Activated naive CD8-positive, alpha-beta T cell treated with anti-CD3 and anti-CD28 coated beads, Interleukin-2, amount 10 ng/mL, durations not matched to agents 7 days and 5 days (primary cell): ENCODE data around the gene STK32C. TPM values are rescaled to one million over a fixed set of nuclear protein-coding genes. Genes with fewer than 3 reads are reported as not detected.
A peak's percentile ranks its signal among the peaks of the same experiment; 100 is the strongest.
"Not testable (repeated sequence)": the region's sequence is repeated elsewhere in the genome, so short reads cannot be mapped to it uniquely, and the experiment has no call there.

Experiments used
- ATAC-seq: fragments of 150-1000 bp; cut with Tn5 transposase; one replicate; pipeline ENCODE4 v1.10.0; 2021; ENCODE audit warnings: low read depth, moderate library complexity
- POLR2A ChIA-PET: fragments of 350-600 bp; sonication (Branson Sonifier 250); formaldehyde crosslinking; loops from one replicate; lab custom pipeline; 2021; ENCODE audit warnings: antibody characterized with exemption; lab: Charles Lee
- DNase-seq: peaks from one replicate; pipeline ENCODE4 v3.0.0; 2021
- H3K27ac Mint-ChIP-seq: one replicate; pipeline ENCODE4 v1.8.0; 2022; ENCODE audit warnings: mild to moderate bottlenecking, mixed read lengths
- H3K27me3 Mint-ChIP-seq: one replicate; pipeline ENCODE4 v1.8.0; 2022; ENCODE audit warnings: mild to moderate bottlenecking, moderate library complexity, mixed read lengths
- H3K36me3 Mint-ChIP-seq: one replicate; pipeline ENCODE4 v1.8.0; 2021; ENCODE audit warnings: mild to moderate bottlenecking, mixed read lengths
- H3K4me1 Mint-ChIP-seq: one replicate; pipeline ENCODE4 v1.8.0; 2021; ENCODE audit warnings: mixed read lengths
- H3K4me3 Mint-ChIP-seq: one replicate; pipeline ENCODE4 v1.8.0; 2022; ENCODE audit warnings: mild to moderate bottlenecking, moderate library complexity, mixed read lengths
- H3K9me3 Mint-ChIP-seq: one replicate; pipeline ENCODE4 v1.8.0; 2021; ENCODE audit warnings: mixed read lengths
- total RNA-seq, 2 experiments: library from RNA; stranded (reverse); gene quantifications; one replicate each; pipeline ENCODE4 v1.2.3, GENCODE V29; 2021

STK32C gene
- total RNA-seq, 2 experiments from 2014 or later, result 12.5 TPM

DNA sequence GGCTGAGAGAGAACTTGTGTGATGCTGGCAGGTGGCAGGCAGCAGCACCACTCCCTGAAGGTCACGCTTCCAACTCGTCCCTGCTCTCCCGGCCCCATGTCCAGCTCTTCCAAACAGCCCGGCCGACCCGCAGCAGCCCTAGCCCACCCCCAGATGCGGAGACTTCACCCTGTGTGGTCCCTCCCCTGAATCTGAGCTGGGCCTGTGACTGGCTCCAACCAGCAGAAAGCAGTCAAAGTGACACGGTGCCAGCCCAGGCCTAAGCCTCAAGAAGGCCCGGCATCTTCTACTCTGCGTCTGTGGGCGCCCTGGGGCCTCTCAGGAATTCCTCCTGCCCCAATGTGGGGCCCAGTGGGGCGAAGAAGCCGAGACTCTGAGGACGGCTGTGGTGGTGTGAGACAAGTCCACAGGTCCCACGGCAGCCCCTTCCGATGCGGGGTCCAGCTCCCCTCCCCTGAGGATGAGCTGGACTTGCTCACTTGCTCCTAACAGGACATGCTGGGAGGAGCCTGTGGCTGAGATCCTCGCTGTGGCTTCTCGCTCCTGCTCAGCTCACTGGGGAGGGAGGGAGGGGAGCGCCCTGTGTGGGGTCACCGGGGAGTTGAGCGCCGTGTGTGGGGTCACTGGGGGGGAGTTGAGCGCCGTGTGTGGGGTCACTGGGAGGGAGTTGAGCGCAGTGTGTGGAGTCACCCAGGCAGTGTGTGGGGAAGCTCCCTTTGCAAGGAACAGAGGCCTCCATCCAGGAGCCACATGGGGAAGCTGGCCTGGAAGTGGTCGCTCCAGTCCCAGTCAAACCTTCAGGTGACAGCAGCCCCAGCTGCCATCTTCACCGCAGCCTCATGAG, 9.5 kb downstream of the STK32C start:
- POLR2A ChIA-PET, result no interaction called here

GRCh38 chr10:132297526-132297925, 10.2 kb downstream of the STK32C start:
- Mint-ChIP-seq H3K4me3 (no peak overlapping the region), H3K36me3 (no peaks in the 10 kb centered on the region), H3K4me1 (no peaks in the 10 kb centered on the region), H3K9me3 (no peaks in the 10 kb centered on the region), H3K27me3 (no peaks in the 10 kb centered on the region), H3K27ac (no peak overlapping the region)
- ATAC-seq, result no peak
- DNase-seq, result no peak
- POLR2A ChIA-PET, result no interaction called here

More for the DNA sequence above, 9.5 kb downstream of the STK32C start:
- no peaks in the 10 kb centered on the region for H3K36me3 Mint-ChIP-seq
- H3K27ac Mint-ChIP-seq, result no peak overlapping the region
- no peaks in the 10 kb centered on the region for H3K27me3 Mint-ChIP-seq
- DNase-seq (peak; percentile 21), ATAC-seq (no peak)
- H3K4me1 Mint-ChIP-seq, result no peaks in the 10 kb centered on the region
- no peaks in the 10 kb centered on the region for H3K9me3 Mint-ChIP-seq
- H3K4me3 Mint-ChIP-seq, result no peak overlapping the region

- ATAC-seq (no peak), DNase-seq (peak; percentile 22)
- Mint-ChIP-seq H3K9me3 (no peaks in the 10 kb centered on the region), H3K27ac (no peak overlapping the region), H3K27me3 (no peaks in the 10 kb centered on the region), H3K4me3 (no peak overlapping the region), H3K4me1 (no peaks in the 10 kb centered on the region), H3K36me3 (no peaks in the 10 kb centered on the region)
- POLR2A ChIA-PET, result no interaction called here
These were observed 10.9 kb downstream of the STK32C start for GRCh38 chr10:132296666-132297443.

- not testable (repeated sequence) for H3K4me3 Mint-ChIP-seq, ATAC-seq, H3K27ac Mint-ChIP-seq, H3K27me3 Mint-ChIP-seq, H3K36me3 Mint-ChIP-seq, H3K9me3 Mint-ChIP-seq, H3K4me1 Mint-ChIP-seq
- peak; percentile 11 for DNase-seq
- POLR2A ChIA-PET, result interaction anchor here (0.8 kb wide), 1 partner anchor 43 kb away, joined by 3 read pairs; no protein-coding TSS in a partner anchor
These were observed 12.3 kb downstream of the STK32C start for GRCh38 chr10:132295481-132295880.

DNA sequence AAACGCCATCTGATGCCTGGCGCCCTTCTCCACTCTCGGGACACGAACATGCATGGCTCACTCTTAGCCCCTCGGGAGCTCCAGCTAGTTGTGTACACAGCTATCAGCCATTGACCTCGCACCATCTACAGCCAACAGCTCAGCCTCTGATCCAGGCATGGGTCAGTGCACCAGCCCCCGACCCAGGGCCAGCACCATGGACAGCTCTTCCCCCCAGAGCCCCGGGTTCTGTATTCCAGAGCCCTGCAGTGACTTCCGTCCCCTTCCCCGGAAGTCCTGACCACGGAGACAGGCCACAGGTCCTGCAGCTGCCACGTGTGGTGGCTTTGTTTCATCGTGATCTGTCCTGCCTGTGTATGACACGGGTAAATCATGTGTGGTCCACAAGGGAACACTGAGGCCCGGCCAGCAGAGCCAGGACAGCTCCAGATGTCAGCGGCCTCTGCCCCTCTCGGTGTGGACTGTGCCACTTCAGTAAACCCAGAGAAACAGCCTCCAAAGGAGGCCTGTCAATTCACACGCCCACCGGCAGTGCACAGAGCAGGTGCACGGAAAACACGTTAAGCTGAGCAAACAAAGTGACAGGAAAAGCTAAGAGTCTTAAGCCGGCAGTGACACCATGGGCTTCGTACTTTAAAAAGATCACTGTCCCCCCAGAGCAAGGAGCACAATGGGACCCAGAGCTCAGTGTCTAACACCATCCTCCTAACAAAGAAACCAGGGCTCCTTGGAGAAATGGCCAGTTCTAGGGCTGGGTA, 13.0 kb downstream of the STK32C start:
- POLR2A ChIA-PET, result interaction anchor here (0.8 to 1.1 kb wide), 2 partner anchors 13 to 42 kb away, joined by 3 read pairs; partner anchors contain the start of gene STK32C
- Mint-ChIP-seq H3K9me3 (no peaks in the 10 kb centered on the region), H3K27me3 (no peaks in the 10 kb centered on the region)

GRCh38 chr10:132293813-132294520, 13.8 kb downstream of the STK32C start:
- Mint-ChIP-seq H3K4me1 (no peaks in the 10 kb centered on the region), H3K9me3 (no peaks in the 10 kb centered on the region), H3K27me3 (peaks cover 3% of the 10 kb centered on the region), H3K27ac (no peak overlapping the region), H3K4me3 (no peak overlapping the region), H3K36me3 (no peaks in the 10 kb centered on the region)
- POLR2A ChIA-PET, result interaction anchor here (1.1 kb wide), 1 partner anchor 14 kb away, joined by 3 read pairs; the partner anchor contains the start of gene STK32C
- DNase-seq (no peak), ATAC-seq (no peak)

More for the DNA sequence above, 13.0 kb downstream of the STK32C start:
- no peaks in the 10 kb centered on the region for H3K4me1 Mint-ChIP-seq
- ATAC-seq, result no peak
- H3K27ac Mint-ChIP-seq, result no peak overlapping the region
- DNase-seq, result peak; percentile 26
- H3K4me3 Mint-ChIP-seq, result no peak overlapping the region
- H3K36me3 Mint-ChIP-seq, result no peaks in the 10 kb centered on the region

DNA sequence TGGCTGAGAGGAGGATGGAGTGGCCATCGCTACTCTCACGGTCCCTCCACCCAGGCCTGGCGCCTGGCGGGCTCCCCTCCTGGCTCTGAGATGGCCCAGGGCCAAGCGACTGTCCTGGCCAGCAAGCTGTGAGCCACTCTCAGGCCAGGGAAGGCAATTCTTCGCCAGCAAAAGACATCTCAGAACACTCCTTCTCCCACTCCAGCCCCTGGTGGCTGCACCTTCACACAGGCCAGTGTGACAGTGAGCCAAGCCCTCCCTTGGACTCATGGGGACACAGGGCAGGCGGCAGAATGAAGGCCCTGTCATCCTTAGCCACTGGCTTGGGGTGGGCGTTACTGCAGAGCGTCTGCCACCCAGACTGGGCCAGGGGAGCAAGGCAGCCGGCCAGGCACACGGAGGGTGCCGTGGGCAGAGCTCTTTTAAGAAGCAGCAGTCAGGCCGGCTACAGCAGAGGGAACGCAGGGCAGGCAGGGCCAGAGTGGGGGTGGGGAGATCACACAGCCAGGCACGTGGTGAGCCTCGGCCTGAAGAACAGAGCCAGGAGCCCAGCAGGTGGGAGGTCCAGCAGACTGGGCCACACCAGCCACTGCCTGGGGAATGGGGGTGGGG, 14.4 kb downstream of the STK32C start:
- ATAC-seq, result no peak
- Mint-ChIP-seq H3K27ac (no peak overlapping the region), H3K36me3 (no peaks in the 10 kb centered on the region), H3K4me3 (no peak overlapping the region), H3K4me1 (no peaks in the 10 kb centered on the region), H3K9me3 (no peaks in the 10 kb centered on the region), H3K27me3 (peaks cover 3% of the 10 kb centered on the region)
- POLR2A ChIA-PET, result no interaction called here
- no peak for DNase-seq

DNA sequence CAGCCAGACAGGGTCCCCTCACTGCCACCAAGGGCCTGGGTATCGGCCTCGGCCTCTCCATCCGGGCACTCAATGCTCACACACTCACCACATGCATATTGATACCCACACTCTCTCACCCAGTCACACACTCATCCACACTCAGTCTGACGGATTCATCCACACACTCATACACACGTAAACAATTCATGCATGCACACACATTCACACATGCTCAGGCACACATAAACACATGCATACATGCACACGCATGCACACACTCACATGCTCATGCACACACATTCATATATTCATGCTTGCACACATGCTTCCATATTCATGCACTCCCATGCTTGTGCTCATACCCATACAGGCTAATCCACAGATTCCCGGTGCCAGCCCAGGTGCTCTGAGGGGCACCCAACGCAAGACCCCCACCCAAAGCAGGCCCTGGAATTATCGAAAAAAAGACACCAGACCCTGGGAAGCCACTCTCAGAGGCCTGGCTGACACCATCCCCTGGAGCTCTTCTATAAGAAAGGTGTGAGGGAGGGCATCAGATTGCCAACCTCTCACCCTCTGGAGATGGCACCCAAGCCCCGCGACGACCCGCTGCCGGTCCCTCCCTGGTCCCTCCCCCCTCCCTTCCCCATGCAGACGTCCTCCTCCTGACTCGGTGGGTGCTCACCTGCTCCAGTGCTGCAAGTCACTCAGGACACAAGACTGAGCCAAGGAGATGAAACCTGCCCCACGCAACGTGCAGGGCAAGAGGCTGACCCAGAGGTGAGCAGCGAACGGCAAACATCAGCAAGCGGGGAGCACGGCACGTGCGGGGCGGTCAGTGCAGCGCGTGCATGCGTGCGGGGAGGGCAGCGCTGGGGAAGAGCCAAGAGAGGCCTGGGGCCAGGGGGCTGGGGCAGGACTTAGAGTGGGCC, 15.2 kb downstream of the STK32C start:
- ATAC-seq (no peak), DNase-seq (no peak)
- no peaks in the 10 kb centered on the region for H3K9me3 Mint-ChIP-seq
- H3K27ac Mint-ChIP-seq, result no peak overlapping the region
- peaks cover 11% of the 10 kb centered on the region for H3K27me3 Mint-ChIP-seq
- H3K4me3 Mint-ChIP-seq, result no peak overlapping the region
- POLR2A ChIA-PET, result no interaction called here
- H3K36me3 Mint-ChIP-seq, result no peaks in the 10 kb centered on the region
- no peaks in the 10 kb centered on the region for H3K4me1 Mint-ChIP-seq

GRCh38 chr10:132291826-132292225, 15.9 kb downstream of the STK32C start:
- no peak overlapping the region for H3K27ac Mint-ChIP-seq
- no peaks in the 10 kb centered on the region for H3K4me1 Mint-ChIP-seq
- ATAC-seq (no peak), DNase-seq (no peak)
- peaks cover 11% of the 10 kb centered on the region for H3K27me3 Mint-ChIP-seq
- H3K36me3 Mint-ChIP-seq, result no peaks in the 10 kb centered on the region
- POLR2A ChIA-PET, result no interaction called here
- no peaks in the 10 kb centered on the region for H3K9me3 Mint-ChIP-seq
- H3K4me3 Mint-ChIP-seq, result no peak overlapping the region

GRCh38 chr10:132290631-132291030, 17.1 kb downstream of the STK32C start:
- Mint-ChIP-seq H3K27me3 (peaks cover 11% of the 10 kb centered on the region), H3K4me1 (no peaks in the 10 kb centered on the region), H3K27ac (no peak overlapping the region), H3K36me3 (no peaks in the 10 kb centered on the region), H3K4me3 (no peak overlapping the region), H3K9me3 (no peaks in the 10 kb centered on the region)
- DNase-seq, result no peak
- no peak for ATAC-seq
- POLR2A ChIA-PET, result no interaction called here

DNA sequence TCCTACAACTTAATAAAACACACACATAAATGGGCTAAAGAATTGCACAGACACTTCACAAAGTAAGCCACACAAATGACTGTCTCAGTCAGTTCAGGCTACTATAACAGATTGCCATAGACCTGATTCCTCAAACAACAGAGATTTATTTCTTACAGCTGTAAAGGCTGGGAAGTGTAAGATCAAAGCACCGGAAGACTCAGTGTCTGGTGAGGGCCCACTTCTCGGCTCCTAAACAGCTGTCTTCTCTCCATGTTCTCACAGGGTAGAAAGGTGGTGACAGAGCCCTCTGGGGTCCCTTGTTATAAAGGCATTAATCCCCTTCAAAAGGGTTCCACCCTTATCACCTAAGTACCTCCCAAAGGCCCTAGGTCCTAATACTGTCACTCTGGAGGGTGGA, 18.3 kb downstream of the STK32C start:
- Mint-ChIP-seq H3K4me3 (no peak overlapping the region), H3K4me1 (no peaks in the 10 kb centered on the region), H3K27ac (no peak overlapping the region), H3K9me3 (no peaks in the 10 kb centered on the region), H3K27me3 (peaks cover 15% of the 10 kb centered on the region), H3K36me3 (no peaks in the 10 kb centered on the region)
- DNase-seq (no peak), ATAC-seq (no peak)
- POLR2A ChIA-PET, result no interaction called here
